GM12864 (cell line): ENCODE measurements around the gene ZAR1.

Experiments used
- DNase-seq: peaks from one replicate; pipeline ENCODE4 v3.0.0-alpha.2; 2011; ENCODE audit warnings: low read depth
- H3K4me3 ChIP-seq: 2 replicates; pipeline ENCODE4 v1.5.1; 2011; ENCODE audit warnings: mild to moderate bottlenecking, low read depth, low read length, control low read depth
- CTCF ChIP-seq: IDR thresholded peaks from 2 replicates; pipeline ENCODE4 v1.5.1; 2011; ENCODE audit warnings: low read depth, mild to moderate bottlenecking, moderate library complexity, low read length, control low read depth, inconsistent platforms; ENCODE audit errors: missing control alignments

The ZAR1 gene

GRCh38 chr4:48475770-48476169 lies 14.3 kb upstream of the ZAR1 start:
- H3K4me3 ChIP-seq, result no peak overlapping the region
- TF ChIP-seq CTCF, result no peak
- DNase-seq, result no peak

GRCh38 chr4:48478273-48478672 lies 11.8 kb upstream of the ZAR1 start:
- no peak for DNase-seq
- H3K4me3 ChIP-seq, result no peak overlapping the region
- no peak for TF ChIP-seq CTCF

- no peak for TF ChIP-seq CTCF
- no peak overlapping the region for H3K4me3 ChIP-seq
- DNase-seq, result no peak
These were observed 8.5 kb upstream of the ZAR1 start for GRCh38 chr4:48481581-48481980.

- no peak for TF ChIP-seq CTCF
- DNase-seq, result no peak
- no peak within 1 kb of the TSS; the same call in 1 of the 2 replicates for H3K4me3 ChIP-seq
These were observed 6.9 kb upstream of the ZAR1 start, which contains the start of gene SLC10A4 for GRCh38 chr4:48483006-48483776. Gene SLC10A4, plus strand, starts transcription at chr4:48483343. Its CDS starts 219 bp downstream, at chr4:48483562.

GRCh38 chr4:48483777-48484493 lies 6.1 kb upstream of the ZAR1 start:
- H3K4me3 ChIP-seq, result no peak overlapping the region
- no peak for DNase-seq
- no peak for TF ChIP-seq CTCF

- no peak for TF ChIP-seq CTCF
- H3K4me3 ChIP-seq, result no peak overlapping the region
These were observed 5.4 kb upstream of the ZAR1 start for GRCh38 chr4:48484494-48485168.

More at GRCh38 chr4:48484494-48485168, 5.4 kb upstream of the ZAR1 start:
- no peak for DNase-seq
